ENCODE results near the gene DRC3.

DRC3 gene

DNA sequence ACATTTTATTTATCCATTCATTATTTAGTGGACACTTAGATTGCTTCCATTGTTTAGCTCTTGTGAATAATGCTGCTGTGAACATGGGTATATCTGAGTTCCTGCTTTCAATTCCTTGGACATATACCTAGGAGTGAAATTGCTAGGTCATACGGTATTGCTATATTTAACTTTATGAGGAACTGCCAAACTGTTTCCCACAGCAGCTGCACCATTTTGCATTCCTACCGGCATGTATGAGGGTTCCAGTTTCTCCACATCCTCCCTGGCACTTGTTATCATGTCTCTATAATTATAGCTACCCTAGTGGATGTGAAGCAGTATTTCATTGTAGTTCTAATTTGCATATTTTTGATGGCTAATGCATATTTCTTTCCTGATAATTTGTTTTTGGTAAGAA lies 91.4 kb downstream of the DRC3 start:
- no peak for DNase-seq

DNA sequence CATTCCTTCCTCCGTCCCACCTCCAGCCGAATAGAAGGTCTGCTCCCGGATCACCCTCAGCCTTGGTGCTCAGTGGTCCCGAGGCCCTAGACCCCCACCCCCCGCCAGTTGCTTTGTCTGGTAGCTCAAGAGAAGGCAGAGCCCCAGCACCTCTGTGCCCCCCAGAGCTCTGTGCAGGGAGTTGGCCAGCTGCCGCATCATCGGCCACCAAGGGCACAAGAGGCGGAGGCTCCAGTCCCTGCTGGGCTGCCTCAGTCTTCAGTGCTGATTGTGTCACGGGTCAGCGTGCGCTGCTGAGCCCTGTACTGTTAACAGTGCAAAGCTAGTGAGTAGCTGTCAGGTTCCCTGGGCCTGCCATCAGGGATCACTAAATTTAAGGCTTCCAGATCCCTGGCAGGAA lies 92.9 kb downstream of the DRC3 start:
- DNase-seq = no peak

Data from activated CD4-positive, alpha-beta T cell treated with anti-CD3 and anti-CD28 coated beads, Interleukin-2, amount 50 U/mL, for 16 hours (primary cell).